GM12878 (cell line): ENCODE data around the gene XRCC4. TPM values are rescaled to one million over a fixed set of nuclear protein-coding genes. Genes with fewer than 3 reads are reported as not detected.

Experiments used
- ATAC-seq: fragments of 200-7000 bp; cut with Tn5 transposase; 3 replicates; pipeline ENCODE4 v1.9.1; 2020; ENCODE audit warnings: mild to moderate bottlenecking, moderate library complexity
- BruUV-seq: library from RNA; stranded (reverse); fragments of 400-500 nt; replicated peaks from 2 replicates; lab custom pipeline; 2021; lab: Mats Ljungman, UMichigan
- CTCF ChIA-PET: fragments of 300-600 bp; sonication (Branson Sonifier 250); formaldehyde crosslinking; extraction: SDS; loops from one replicate; lab custom pipeline; 2021; ENCODE audit warnings: inconsistent platforms; lab: Yijun Ruan, JAX
- POLR2A ChIA-PET: fragments of 350-600 bp; formaldehyde crosslinking; extraction: SDS; loops from one replicate; lab custom pipeline; 2021; ENCODE audit warnings: inconsistent platforms; lab: Charles Lee
- RAD21 ChIA-PET: fragments of 300-600 bp; sonication (Branson Sonifier 250); formaldehyde crosslinking; loops from one replicate; lab custom pipeline; 2023; ENCODE audit warnings: antibody characterized with exemption; ENCODE audit not compliant: unreplicated experiment; lab: Charles Lee
- SMC1A ChIA-PET: fragments of 300-600 bp; sonication (Branson Sonifier 250); formaldehyde crosslinking; loops from one replicate; lab custom pipeline; 2023; ENCODE audit not compliant: unreplicated experiment, uncharacterized antibody; lab: Charles Lee
- DNase-seq: peaks from one replicate; pipeline ENCODE4 v3.0.0-alpha.2; 2011; ENCODE audit warnings: low read depth, low spot score
- FAIRE-seq: peaks from 3 replicates; lab custom pipeline; 2011; peaks lifted over from hg19 to GRCh38; lab: Jason Lieb, UNC
- H2AFZ ChIP-seq: 2 replicates; pipeline ENCODE4 v1.6.0; 2011; ENCODE audit warnings: low read depth, low read length, control low read depth; ENCODE audit not compliant: control insufficient read depth
- H3K27ac ChIP-seq: 2 replicates; pipeline ENCODE4 v1.5.1; 2011; ENCODE audit warnings: control low read depth; ENCODE audit not compliant: control insufficient read depth, insufficient read depth
- H3K27me3 ChIP-seq, 2 experiments: replicated peaks in 1 of 2; 2 replicates each; pipeline versions ENCODE4 v1.6.0 to v1.6.1; 2011; ENCODE audit warnings: low read length in 1 of 2; ENCODE audit not compliant: control insufficient read depth in 2 of 2, insufficient read depth in 2 of 2
- H3K36me3 ChIP-seq, 2 experiments: 2 replicates each; pipeline ENCODE4 v1.5.1; 2011; ENCODE audit warnings: low read length in 1 of 2; ENCODE audit not compliant: control insufficient read depth in 2 of 2, insufficient read depth in 2 of 2
- H3K4me1 ChIP-seq: 2 replicates; pipeline ENCODE4 v1.6.1; 2011; ENCODE audit warnings: mild to moderate bottlenecking, low read length, moderate library complexity, mixed read lengths; ENCODE audit not compliant: control insufficient read depth, insufficient read depth
- H3K4me2 ChIP-seq: 2 replicates; pipeline ENCODE4 v1.6.0; 2011; ENCODE audit warnings: control low read depth; ENCODE audit not compliant: control insufficient read depth, insufficient read depth
- H3K4me3 ChIP-seq: fragments of 200-600 bp; sonication (generic); 2 replicates; pipeline ENCODE4 v1.5.1; 2016
- H3K79me2 ChIP-seq: 2 replicates; pipeline ENCODE4 v1.6.0; 2011; ENCODE audit warnings: low read length; ENCODE audit not compliant: control insufficient read depth, insufficient read depth
- H3K9ac ChIP-seq: 2 replicates; pipeline ENCODE4 v1.8.0; 2011; ENCODE audit warnings: low read length, control low read depth, mixed read lengths; ENCODE audit not compliant: control insufficient read depth, insufficient read depth
- H3K9me3 ChIP-seq: replicated peaks from 3 replicates; pipeline ENCODE4 v1.5.1; 2011; ENCODE audit warnings: mild to moderate bottlenecking, low read length; ENCODE audit not compliant: control insufficient read depth, insufficient read depth
- H4K20me1 ChIP-seq: 2 replicates; pipeline ENCODE4 v1.6.0; 2011; ENCODE audit not compliant: control insufficient read depth, insufficient read depth
- E2F4 ChIP-seq: IDR thresholded peaks from 2 replicates; pipeline ENCODE4 v1.6.1; 2012; ENCODE audit warnings: low read depth, low read length, improper control_type of control experiment
- E4F1 ChIP-seq: fragments of 450-650 bp; IDR thresholded peaks from 2 replicates; pipeline ENCODE4 v1.6.1; 2018; ENCODE audit warnings: borderline replicate concordance, mild to moderate bottlenecking; ENCODE audit not compliant: partially characterized antibody
- EGR1 ChIP-seq, 2 experiments: IDR thresholded peaks; 1 replicate in 1 of 2; 2 replicates in 1 of 2; pipeline ENCODE4 v1.6.1; 2011 to 2012; ENCODE audit warnings: low read depth in 2 of 2, low read length in 2 of 2, borderline replicate concordance in 1 of 2, mild to moderate bottlenecking in 1 of 2, moderate library complexity in 1 of 2
- GATAD2B ChIP-seq: fragments of 450-650 bp; conservative IDR thresholded peaks from 2 replicates; pipeline ENCODE4 v1.6.1; 2017; ENCODE audit warnings: low read depth, mild to moderate bottlenecking, moderate library complexity
- RB1 ChIP-seq: fragments of 450-650 bp; formaldehyde crosslinking; IDR thresholded peaks from 2 replicates; pipeline ENCODE4 v1.6.1; 2017; ENCODE audit warnings: mild to moderate bottlenecking, borderline replicate concordance
- REST ChIP-seq: IDR thresholded peaks from 2 replicates; pipeline ENCODE4 v1.6.1; 2012; ENCODE audit warnings: mild to moderate bottlenecking, low read depth, low read length
- YBX1 ChIP-seq: fragments of 450-650 bp; IDR thresholded peaks from 2 replicates; pipeline ENCODE4 v1.6.1; 2016; ENCODE audit warnings: antibody characterized with exemption
- ZNF207 ChIP-seq: fragments of 450-650 bp; IDR thresholded peaks from 2 replicates; pipeline ENCODE4 v1.6.1; 2014; ENCODE audit warnings: antibody characterized with exemption, mild to moderate bottlenecking, borderline replicate concordance
- ZNF687 ChIP-seq: fragments of 450-650 bp; IDR thresholded peaks from 2 replicates; pipeline ENCODE4 v1.6.1; 2017; ENCODE audit warnings: mild to moderate bottlenecking, moderate library complexity
- WGBS: methylation state at CpG from one replicate; pipeline ENCODE4 v1.1.6; 2016; ENCODE audit warnings: low lambda C conversion rate; ENCODE audit not compliant: insufficient replicate concordance, insufficient coverage; ENCODE audit errors: missing lambda C conversion rate; 5-methylcytosine and 5-hydroxymethylcytosine counted together
- in situ Hi-C: fragments of 300-500 bp; cut with MboI; formaldehyde crosslinking; loops from 9 replicates; pipeline ENCODE4 v1.14.3; 2018; ENCODE audit warnings: mixed read lengths
- intact Hi-C: fragments of 100-400 bp; cut with micrococcal nuclease; formaldehyde crosslinking; loops from one replicate; pipeline ENCODE4 v1.14.2; 2022; ENCODE audit not compliant: unreplicated experiment
- polyA plus RNA-seq, 11 experiments: library from polyadenylated mRNA; depleted of rRNA in 4 of 11; unstranded in 6 of 11; stranded (reverse) in 5 of 11; fragments of >200 nt; fragmentation: Nextera tagmentation in 4 of 11; fragmentation: Illumina TruSeq in 1 of 11; extraction: Ambion mirVana in 4 of 11; extraction: Trizol in 1 of 11; gene quantifications; 1 replicate in 1 of 11; 2 replicates in 10 of 11; pipeline versions ENCODE4 v1.2.1 to v1.2.3, GENCODE V29; 2011 to 2016; ENCODE audit warnings: inconsistent platforms in 2 of 11, missing spikeins in 2 of 11, low read depth in 1 of 11
- total RNA-seq, 4 experiments: library from RNA; depleted of rRNA in 3 of 4; stranded (reverse); fragments of >200 nt in 3 of 4; fragmentation: Illumina TruSeq in 1 of 4; extraction: Trizol in 1 of 4; gene quantifications; 2 replicates each; pipeline versions ENCODE4 v1.2.1 to v1.2.3, GENCODE V29; 2013 to 2021

The XRCC4 gene
- total and polyA plus RNA-seq, 10 of the 15 experiments (the other 5 are each of a cell fraction or from before 2014, with no cell fraction given) = 12.1 to 53.6 (median 25.8) TPM

- Histone ChIP-seq H3K79me2 (no peaks in the 10 kb centered on the region), H3K27ac (no peak overlapping the region), H2AFZ (no peak overlapping the region), H4K20me1 (no peaks in the 10 kb centered on the region), H3K4me1 (no peaks in the 10 kb centered on the region), H3K9ac (no peak overlapping the region), H3K27me3 (no peaks in the 10 kb centered on the region), H3K4me3 (no peak overlapping the region), H3K9me3 (no peaks in the 10 kb centered on the region), H3K36me3 (no peaks in the 10 kb centered on the region), H3K4me2 (no peak overlapping the region)
- ChIA-PET CTCF (no interaction called here), POLR2A (no interaction called here), SMC1A (no interaction called here), RAD21 (no interaction called here)
- intact Hi-C loops = no loop called here
- no peak for FAIRE-seq
- 92% methylated on average over 2 of the region's 2 CpGs for WGBS
- no peak for DNase-seq
- no peak for ATAC-seq
- BruUV-seq = no TSS peak
- in situ Hi-C loops = no loop called here
- no peak for TF ChIP-seq ZNF207
- no peak for TF ChIP-seq E2F4
- TF ChIP-seq ZNF687 = no peak
- no peak for TF ChIP-seq RB1
- TF ChIP-seq GATAD2B = no peak
- TF ChIP-seq REST = no peak
- no peak for TF ChIP-seq E4F1
- no peak for TF ChIP-seq YBX1
- no peak for TF ChIP-seq EGR1 (IDR thresholded peaks at IDR 0.05; ENCODE audit: borderline replicate concordance in 1 of 2, low read depth in 2 of 2, low read length in 2 of 2)
Measured at GRCh38 chr5:83169571-83170337, 92.4 kb downstream of the XRCC4 start.
